ENCODE results near the gene CWC15.

DNA sequence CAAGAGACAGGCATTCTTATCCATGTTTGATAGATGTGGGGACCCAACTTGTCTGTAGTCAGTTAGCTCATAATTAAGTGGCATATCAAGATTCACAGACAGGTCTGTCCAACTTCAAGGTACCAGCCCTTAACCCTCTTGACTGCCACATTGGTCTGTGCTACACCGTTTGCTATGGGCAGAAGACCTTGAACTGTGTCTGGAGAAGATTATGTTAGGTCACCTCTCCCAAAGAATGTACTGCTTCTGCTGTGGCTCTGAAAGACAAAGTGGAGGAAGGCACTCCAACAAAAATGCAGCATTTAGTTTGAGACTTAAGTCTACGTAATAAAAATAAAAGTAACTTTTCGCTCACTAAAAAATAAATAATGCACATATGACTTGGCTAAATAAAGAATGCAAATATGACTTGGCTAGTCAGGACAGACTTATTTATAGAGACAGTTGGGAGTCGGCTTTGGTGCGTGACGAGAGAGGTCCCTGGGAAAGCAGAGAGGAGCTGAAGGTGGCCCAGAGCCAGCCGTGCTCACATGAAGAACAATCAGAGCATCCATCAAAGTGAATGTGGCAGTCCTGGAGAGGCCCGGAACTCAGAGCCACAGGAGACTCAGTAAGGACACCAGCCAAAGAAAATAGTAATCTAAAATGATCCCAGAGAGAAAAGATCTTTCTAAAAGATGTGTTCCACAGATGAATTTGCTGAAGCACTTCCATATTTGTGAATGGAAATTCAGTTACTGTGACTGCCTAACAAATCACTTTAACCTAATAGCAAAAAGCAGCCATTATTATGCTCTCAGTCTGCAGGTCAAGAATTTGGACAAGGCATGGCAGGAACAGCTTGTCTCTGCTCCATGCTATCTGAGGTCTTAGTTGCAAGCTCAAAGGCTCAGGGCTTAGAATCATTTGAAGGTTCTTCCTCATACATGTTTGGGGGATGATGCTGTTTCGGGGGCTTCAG lies 35.0 kb downstream of the CWC15 start:
- TF ChIP-seq, protein P1, sequence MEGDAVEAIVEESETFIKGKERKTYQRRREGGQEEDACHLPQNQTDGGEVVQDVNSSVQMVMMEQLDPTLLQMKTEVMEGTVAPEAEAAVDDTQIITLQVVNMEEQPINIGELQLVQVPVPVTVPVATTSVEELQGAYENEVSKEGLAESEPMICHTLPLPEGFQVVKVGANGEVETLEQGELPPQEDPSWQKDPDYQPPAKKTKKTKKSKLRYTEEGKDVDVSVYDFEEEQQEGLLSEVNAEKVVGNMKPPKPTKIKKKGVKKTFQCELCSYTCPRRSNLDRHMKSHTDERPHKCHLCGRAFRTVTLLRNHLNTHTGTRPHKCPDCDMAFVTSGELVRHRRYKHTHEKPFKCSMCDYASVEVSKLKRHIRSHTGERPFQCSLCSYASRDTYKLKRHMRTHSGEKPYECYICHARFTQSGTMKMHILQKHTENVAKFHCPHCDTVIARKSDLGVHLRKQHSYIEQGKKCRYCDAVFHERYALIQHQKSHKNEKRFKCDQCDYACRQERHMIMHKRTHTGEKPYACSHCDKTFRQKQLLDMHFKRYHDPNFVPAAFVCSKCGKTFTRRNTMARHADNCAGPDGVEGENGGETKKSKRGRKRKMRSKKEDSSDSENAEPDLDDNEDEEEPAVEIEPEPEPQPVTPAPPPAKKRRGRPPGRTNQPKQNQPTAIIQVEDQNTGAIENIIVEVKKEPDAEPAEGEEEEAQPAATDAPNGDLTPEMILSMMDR (IDR thresholded peaks at IDR 0.05; ENCODE audit: low read depth, low read length, missing input control) = no peak
- TF ChIP-seq RAD21 (IDR thresholded peaks at IDR 0.05) = peak in 1 of 2 donors; percentile 7

All from liver (tissue), 3 donors.